Stomach smooth muscle (tissue), 2 donors: ENCODE data around the gene NAV2.

Experiments used
- H3K27ac ChIP-seq: one replicate; pipeline ENCODE4 v1.7.0; 2013; ENCODE audit warnings: mild to moderate bottlenecking, low read length, inconsistent platforms
- H3K27me3 ChIP-seq, 2 donors: one replicate each; pipeline ENCODE4 v1.7.0; 2013; ENCODE audit warnings: low read length in 2 of 2; ENCODE audit not compliant: insufficient read depth in 2 of 2, control insufficient read depth in 1 of 2
- H3K36me3 ChIP-seq, 2 donors: one replicate each; pipeline ENCODE4 v1.7.0; 2013; ENCODE audit warnings: low read length in 2 of 2; ENCODE audit not compliant: control insufficient read depth in 2 of 2, insufficient read depth in 2 of 2
- H3K4me1 ChIP-seq: one replicate; pipeline ENCODE4 v1.7.0; 2013; ENCODE audit warnings: low read length; ENCODE audit not compliant: control insufficient read depth, insufficient read depth
- H3K4me3 ChIP-seq, 2 donors: one replicate each; pipeline ENCODE4 v1.7.0; 2013; ENCODE audit warnings: low read length in 2 of 2
- H3K9ac ChIP-seq, 2 donors: one replicate each; pipeline ENCODE4 v1.7.0; 2013; ENCODE audit warnings: low read length in 2 of 2, mild to moderate bottlenecking in 1 of 2
- H3K9me3 ChIP-seq, 2 donors: one replicate each; pipeline ENCODE4 v1.7.0; 2013; ENCODE audit warnings: low read length in 2 of 2; ENCODE audit not compliant: control insufficient read depth in 2 of 2
- donor health status: healthy.
- donor health status: Pancreatic carcinoma.

Gene NAV2

DNA sequence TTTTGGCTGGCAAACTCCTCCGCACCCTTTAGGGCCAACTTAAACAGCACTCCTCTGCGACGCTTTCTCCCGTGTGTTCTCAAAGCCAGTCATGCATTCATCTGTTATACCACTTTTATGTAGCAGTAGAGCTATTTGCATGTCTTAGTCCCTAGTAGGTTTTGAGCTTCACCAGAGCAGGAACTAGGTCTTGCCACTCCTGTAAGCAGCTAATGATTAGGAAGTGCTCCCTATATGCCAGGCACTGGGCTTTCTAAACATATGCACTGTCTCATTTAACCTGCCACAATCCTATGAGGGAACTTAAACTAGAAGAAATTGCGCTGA, 266.8 kb downstream of the NAV2 start:
- peaks cover 38% of the 10 kb centered on the region for H3K4me1 ChIP-seq
- peaks cover 12 to 16% of the 10 kb centered on the region in 2 donors for H3K36me3 ChIP-seq
- no peak overlapping the region for H3K4me3 ChIP-seq
- no peaks in the 10 kb centered on the region for H3K9me3 ChIP-seq
- peak overlapping the region; percentile 37 for H3K27ac ChIP-seq
- no peaks in the 10 kb centered on the region for H3K27me3 ChIP-seq
- H3K9ac ChIP-seq = no peak overlapping the region

- no peaks in the 10 kb centered on the region for H3K9me3 ChIP-seq
- H3K27ac ChIP-seq = peak overlapping the region; percentile 37
- peak overlapping the region in 1 of 2 donors; percentile 8 for H3K4me3 ChIP-seq
- no peaks in the 10 kb centered on the region for H3K27me3 ChIP-seq
- H3K4me1 ChIP-seq = peaks cover 40% of the 10 kb centered on the region
- H3K9ac ChIP-seq = no peak overlapping the region
- peaks cover 17 to 18% of the 10 kb centered on the region in 2 donors for H3K36me3 ChIP-seq
These were observed 267.8 kb downstream of the NAV2 start for GRCh38 chr11:19980388-19980787.

GRCh38 chr11:19980957-19981669, 268.5 kb downstream of the NAV2 start:
- peak overlapping the region in 1 of 2 donors; percentile 30 for H3K4me3 ChIP-seq
- H3K9me3 ChIP-seq = no peaks in the 10 kb centered on the region
- no peaks in the 10 kb centered on the region for H3K27me3 ChIP-seq
- no peak overlapping the region for H3K27ac ChIP-seq
- peaks cover 17 to 18% of the 10 kb centered on the region in 2 donors for H3K36me3 ChIP-seq
- H3K4me1 ChIP-seq = peaks cover 40% of the 10 kb centered on the region
- peak overlapping the region; percentile 7 to 30 for H3K9ac ChIP-seq

GRCh38 chr11:19982774-19983495, 270.3 kb downstream of the NAV2 start:
- Histone ChIP-seq H3K27me3 (no peaks in the 10 kb centered on the region), H3K9me3 (no peaks in the 10 kb centered on the region), H3K27ac (peak overlapping the region; percentile 37), H3K36me3 (peaks cover 9 to 16% of the 10 kb centered on the region in 2 donors), H3K9ac (no peak overlapping the region), H3K4me3 (no peak overlapping the region), H3K4me1 (peaks cover 48% of the 10 kb centered on the region)

DNA sequence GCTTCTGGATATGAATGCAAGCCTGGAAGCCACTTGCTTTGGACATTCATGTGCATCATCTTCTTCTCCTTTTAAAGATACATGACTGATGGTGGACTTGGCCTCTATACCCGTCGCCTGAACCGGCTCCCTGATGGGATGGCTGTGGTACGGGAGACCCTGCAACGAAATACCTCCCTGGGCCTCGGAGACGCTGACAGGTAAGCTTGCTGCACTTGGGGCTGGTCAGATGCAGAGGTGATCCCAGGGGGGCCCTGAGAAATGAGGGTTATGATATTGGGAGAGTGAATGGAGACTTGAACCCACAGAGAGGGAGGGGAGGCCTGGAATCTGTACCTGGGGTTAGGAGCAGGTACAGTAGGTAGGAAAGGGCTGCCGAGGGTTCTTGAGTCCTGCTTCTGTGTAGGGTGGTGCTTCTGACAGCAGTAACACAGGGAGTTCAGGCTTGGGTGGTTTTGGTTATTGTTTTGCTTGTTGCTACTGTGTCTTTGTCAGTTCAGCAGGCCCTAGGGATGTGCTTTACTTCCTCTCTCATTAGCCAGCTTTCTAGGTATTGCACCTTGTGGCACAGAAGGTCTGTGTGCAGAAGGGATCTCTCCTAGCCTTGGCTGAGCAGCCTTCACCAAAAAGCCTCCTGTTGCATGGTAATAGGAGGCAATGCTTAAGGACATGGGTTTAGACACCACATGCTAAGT, 271.6 kb downstream of the NAV2 start:
- Histone ChIP-seq H3K4me1 (peaks cover 49% of the 10 kb centered on the region), H3K36me3 (peaks cover 9 to 15% of the 10 kb centered on the region in 2 donors), H3K9me3 (no peaks in the 10 kb centered on the region), H3K27ac (no peak overlapping the region), H3K27me3 (no peaks in the 10 kb centered on the region), H3K4me3 (no peak overlapping the region), H3K9ac (no peak overlapping the region)

DNA sequence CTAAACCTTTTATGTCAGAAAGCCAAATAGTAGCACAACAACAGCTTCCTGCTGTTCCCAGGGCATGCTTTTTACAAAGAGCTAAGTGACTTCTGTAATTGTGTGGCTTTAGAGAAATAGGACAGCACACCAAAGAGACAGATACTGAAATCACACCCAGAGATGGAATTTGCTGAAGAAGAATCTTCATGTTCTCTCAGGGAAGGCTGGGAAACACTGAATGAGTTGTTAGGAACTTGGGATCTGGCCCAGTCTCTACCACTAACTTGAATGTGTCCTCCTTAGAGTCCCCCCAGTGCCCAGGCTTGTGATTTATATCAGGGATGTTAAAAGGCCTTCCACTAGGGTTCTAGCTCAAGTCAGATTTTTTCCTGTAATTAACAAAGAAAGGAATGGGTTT, 272.5 kb downstream of the NAV2 start:
- H3K9ac ChIP-seq = no peak overlapping the region
- peaks cover 13 to 20% of the 10 kb centered on the region in 2 donors for H3K36me3 ChIP-seq
- H3K4me3 ChIP-seq = no peak overlapping the region
- no peaks in the 10 kb centered on the region for H3K27me3 ChIP-seq
- no peaks in the 10 kb centered on the region for H3K9me3 ChIP-seq
- peaks cover 41% of the 10 kb centered on the region for H3K4me1 ChIP-seq
- H3K27ac ChIP-seq = no peak overlapping the region

DNA sequence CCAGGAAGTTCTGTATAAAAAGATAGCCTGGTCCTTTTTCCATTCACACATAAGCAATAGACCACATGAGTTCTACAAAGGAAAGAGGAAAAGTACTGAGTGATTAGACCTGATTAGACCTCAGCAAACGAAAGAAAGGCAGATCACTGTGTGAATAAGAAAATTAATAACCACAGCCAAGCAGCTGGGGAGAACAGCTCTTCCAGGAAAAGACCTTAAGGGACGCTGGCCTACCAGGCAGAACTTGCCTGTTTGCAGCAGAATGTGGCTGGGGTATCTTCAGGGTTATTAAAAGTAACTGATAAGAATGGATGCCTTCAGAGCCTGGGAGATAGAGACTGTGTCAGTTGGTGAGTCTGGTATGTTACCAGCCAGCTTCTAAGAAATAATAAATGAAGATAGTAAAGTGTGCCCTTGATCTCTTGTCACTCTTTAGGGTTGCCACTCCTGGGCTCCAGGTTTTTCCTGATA, 274.7 kb downstream of the NAV2 start:
- H3K27ac ChIP-seq = peak overlapping the region; percentile 24
- H3K9ac ChIP-seq = no peak overlapping the region
- no peak overlapping the region for H3K4me3 ChIP-seq
- no peaks in the 10 kb centered on the region for H3K27me3 ChIP-seq
- peaks cover 28% of the 10 kb centered on the region for H3K4me1 ChIP-seq
- H3K9me3 ChIP-seq = no peaks in the 10 kb centered on the region
- H3K36me3 ChIP-seq = peaks cover 20 to 24% of the 10 kb centered on the region in 2 donors

GRCh38 chr11:19988598-19988997, 276.0 kb downstream of the NAV2 start:
- H3K4me1 ChIP-seq = peaks cover 24% of the 10 kb centered on the region
- no peak overlapping the region for H3K9ac ChIP-seq
- no peak overlapping the region for H3K4me3 ChIP-seq
- no peaks in the 10 kb centered on the region for H3K9me3 ChIP-seq
- peak overlapping the region; percentile 37 for H3K27ac ChIP-seq
- no peaks in the 10 kb centered on the region for H3K27me3 ChIP-seq
- H3K36me3 ChIP-seq = peaks cover 26 to 30% of the 10 kb centered on the region in 2 donors

GRCh38 chr11:19989191-19989590, 276.6 kb downstream of the NAV2 start:
- Histone ChIP-seq H3K27ac (peak overlapping the region; percentile 31), H3K4me3 (no peak overlapping the region), H3K9me3 (no peaks in the 10 kb centered on the region), H3K36me3 (peaks cover 24 to 26% of the 10 kb centered on the region in 2 donors), H3K9ac (no peak overlapping the region), H3K4me1 (peaks cover 19% of the 10 kb centered on the region), H3K27me3 (no peaks in the 10 kb centered on the region)

- Histone ChIP-seq H3K4me3 (no peak overlapping the region), H3K9ac (no peak overlapping the region), H3K4me1 (peaks cover 28% of the 10 kb centered on the region), H3K9me3 (no peaks in the 10 kb centered on the region), H3K27me3 (no peaks in the 10 kb centered on the region), H3K27ac (no peak overlapping the region), H3K36me3 (peaks cover 16 to 23% of the 10 kb centered on the region in 2 donors)
These were observed 279.5 kb downstream of the NAV2 start for GRCh38 chr11:19992162-19992561.
